Measurements from ENCODE around the gene SETD5. TPM values are rescaled to one million over a fixed set of nuclear protein-coding genes. Genes with fewer than 3 reads are reported as not detected.

The SETD5 gene
- total and polyA plus RNA-seq, 2 of the 8 experiments (the other 6 are each of a cell fraction or from before 2014, with no cell fraction given) = 108 to 234 TPM

DNA sequence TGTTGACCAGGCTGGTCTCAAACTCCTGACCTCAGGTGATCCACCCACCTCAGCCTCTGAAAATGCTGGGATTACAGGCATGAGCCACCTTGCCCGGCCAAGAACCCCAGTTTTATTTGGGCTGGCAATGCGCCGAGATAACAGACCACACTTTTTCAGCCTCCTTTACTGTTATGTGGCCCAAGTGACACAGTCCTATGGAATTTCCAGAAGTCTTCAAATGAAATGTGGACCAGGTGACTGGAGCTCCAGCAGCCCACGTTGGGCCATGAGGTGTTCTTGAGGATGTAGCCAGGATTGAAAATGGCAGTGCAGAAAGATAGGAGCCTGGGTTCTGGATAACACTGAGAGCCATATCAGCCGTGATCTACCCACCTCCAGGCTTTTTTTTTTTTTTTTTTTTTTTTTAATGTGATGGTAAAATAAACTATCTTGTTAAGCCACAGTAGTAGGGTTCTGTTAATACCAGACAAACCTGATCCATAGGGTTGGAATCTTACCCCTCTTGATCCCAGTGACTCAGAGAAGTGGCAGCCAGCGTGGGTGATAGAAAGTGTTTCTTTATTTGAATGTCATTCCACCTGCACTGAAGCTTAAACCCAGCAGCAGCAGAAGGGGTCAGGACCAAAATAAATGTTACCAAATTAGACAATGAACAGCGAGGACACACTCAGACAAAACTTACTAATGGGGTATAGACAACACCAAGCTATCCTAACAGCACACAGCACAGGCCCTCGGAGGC lies 100.6 kb downstream of the SETD5 start:
- Histone ChIP-seq H4K5ac (ENCODE audit: insufficient read length, low read depth, low read length) (no peak overlapping the region), H2BK5ac (ENCODE audit: low read depth, low read length) (no peak overlapping the region), H3K14ac (ENCODE audit: insufficient read length) (no peak overlapping the region), H3K79me1 (ENCODE audit: low read depth, low read length) (no peaks in the 10 kb centered on the region), H3K18ac (ENCODE audit: extremely low read depth, low read length) (no peak overlapping the region), H3K56ac (replicated peaks; ENCODE audit: insufficient read length, low read depth, low read length) (no peak overlapping the region), H4K20me1 (replicated peaks in 1 of 2; ENCODE audit: control insufficient read depth in 1 of 2, insufficient read depth in 2 of 2, low read length in 2 of 2) (peaks cover 0 to 2% of the 10 kb centered on the region in 2 experiments), H3K4me3 (ENCODE audit: extremely low read depth in 1 of 4, insufficient read depth in 2 of 4, low read depth in 3 of 4, low read length in 4 of 4) (no peak overlapping the region), H4K8ac (ENCODE audit: extremely low read depth, insufficient read depth, low read length) (no peak overlapping the region), H3K36me3 (ENCODE audit: control insufficient read depth in 2 of 4, insufficient read depth in 4 of 4, low read length in 3 of 4) (no peaks in the 10 kb centered on the region), H3K4me1 (replicated peaks in 1 of 4; ENCODE audit: control insufficient read depth in 3 of 4, insufficient read depth in 4 of 4, low read length in 3 of 4) (peaks cover 0 to 6% (median 3%) of the 10 kb centered on the region in 4 experiments; a peak in 4 of 7 replicates), H3K27me3 (replicated peaks in 1 of 4; ENCODE audit: control insufficient read depth in 3 of 4, extremely low read depth in 1 of 4, insufficient read depth in 3 of 4, low read length in 3 of 4) (peaks cover 0 to 21% (median 18%) of the 10 kb centered on the region in 4 experiments; a peak in 6 of 7 replicates), H3K23ac (ENCODE audit: insufficient read length) (no peak overlapping the region), H3K9me3 (ENCODE audit: insufficient read depth in 2 of 2, low read depth in 1 of 2, low read length in 1 of 2) (no peaks in the 10 kb centered on the region), H3K79me2 (ENCODE audit: control insufficient read depth in 1 of 2, insufficient read depth in 2 of 2, low read length in 2 of 2) (no peaks in the 10 kb centered on the region), H2BK15ac (ENCODE audit: low read length) (no peak overlapping the region), H2AFZ (ENCODE audit: low read length) (no peak overlapping the region), H3K23me2 (ENCODE audit: low read depth, low read length) (peaks cover 8% of the 10 kb centered on the region; the same call in 1 of the 2 replicates), H3K27ac (ENCODE audit: low read depth, low read length) (no peak overlapping the region), H3K4me2 (ENCODE audit: insufficient read depth in 1 of 2, low read depth in 2 of 2, low read length in 2 of 2) (no peak overlapping the region), H4K91ac (replicated peaks; ENCODE audit: insufficient read length, low read length) (no peak overlapping the region), H3K9ac (replicated peaks in 1 of 4; ENCODE audit: extremely low read depth in 1 of 4, low read depth in 3 of 4, low read length in 3 of 4) (no peak overlapping the region), H2BK20ac (ENCODE audit: low read length) (no peak overlapping the region), H2BK12ac (ENCODE audit: low read depth, low read length) (no peak overlapping the region), H2BK120ac (replicated peaks; ENCODE audit: low read depth, low read length) (no peak overlapping the region), H3K4ac (replicated peaks; ENCODE audit: insufficient read length, low read depth, low read length) (no peak overlapping the region), H2AK5ac (ENCODE audit: low read depth, low read length) (no peak overlapping the region)
- POLR2A ChIA-PET (ENCODE audit: partially characterized antibody) = interaction anchor here (1.1 to 1.9 kb wide), 4 partner anchors 10 to 151 kb away, joined by 3 to 5 read pairs (median 4); partner anchors contain the start of genes MTMR14, SETD5 and THUMPD3
- 88% methylated on average over 7 of the region's 8 CpGs; no CpG with 5 or more reads in 1 of the 2 experiments for WGBS, 2 experiments (ENCODE audit: extremely low coverage in 1 of 2, insufficient coverage in 1 of 2, insufficient read length in 1 of 2, insufficient replicate concordance in 2 of 2, low coverage in 1 of 2, low lambda C conversion rate in 2 of 2, missing lambda C conversion rate in 1 of 2)
- DNase-seq (ENCODE audit: low read depth in 1 of 2, low spot score in 2 of 2) = no peak
- CTCF ChIA-PET (ENCODE audit: partially characterized antibody) = interaction anchor here (0.6 to 0.9 kb wide), 3 partner anchors 10 to 772 kb away, joined by 3 to 6 read pairs (median 3); no protein-coding TSS in a partner anchor
- FAIRE-seq = no peak
- no peak for TF ChIP-seq TAF1 (IDR thresholded peaks at IDR 0.05; ENCODE audit: low read depth, low read length)
- TF ChIP-seq, protein P1, sequence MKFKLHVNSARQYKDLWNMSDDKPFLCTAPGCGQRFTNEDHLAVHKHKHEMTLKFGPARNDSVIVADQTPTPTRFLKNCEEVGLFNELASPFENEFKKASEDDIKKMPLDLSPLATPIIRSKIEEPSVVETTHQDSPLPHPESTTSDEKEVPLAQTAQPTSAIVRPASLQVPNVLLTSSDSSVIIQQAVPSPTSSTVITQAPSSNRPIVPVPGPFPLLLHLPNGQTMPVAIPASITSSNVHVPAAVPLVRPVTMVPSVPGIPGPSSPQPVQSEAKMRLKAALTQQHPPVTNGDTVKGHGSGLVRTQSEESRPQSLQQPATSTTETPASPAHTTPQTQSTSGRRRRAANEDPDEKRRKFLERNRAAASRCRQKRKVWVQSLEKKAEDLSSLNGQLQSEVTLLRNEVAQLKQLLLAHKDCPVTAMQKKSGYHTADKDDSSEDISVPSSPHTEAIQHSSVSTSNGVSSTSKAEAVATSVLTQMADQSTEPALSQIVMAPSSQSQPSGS (IDR thresholded peaks at IDR 0.05; ENCODE audit: low read length) = no peak
- TF ChIP-seq EP300 (IDR thresholded peaks at IDR 0.05; ENCODE audit: borderline replicate concordance in 1 of 2, low read depth in 2 of 2, low read length in 2 of 2) = no peak
- TF ChIP-seq, protein P2, sequence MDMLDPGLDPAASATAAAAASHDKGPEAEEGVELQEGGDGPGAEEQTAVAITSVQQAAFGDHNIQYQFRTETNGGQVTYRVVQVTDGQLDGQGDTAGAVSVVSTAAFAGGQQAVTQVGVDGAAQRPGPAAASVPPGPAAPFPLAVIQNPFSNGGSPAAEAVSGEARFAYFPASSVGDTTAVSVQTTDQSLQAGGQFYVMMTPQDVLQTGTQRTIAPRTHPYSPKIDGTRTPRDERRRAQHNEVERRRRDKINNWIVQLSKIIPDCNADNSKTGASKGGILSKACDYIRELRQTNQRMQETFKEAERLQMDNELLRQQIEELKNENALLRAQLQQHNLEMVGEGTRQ (IDR thresholded peaks at IDR 0.05; ENCODE audit: low read length) = no peak
- no peak for TF ChIP-seq RAD21 (IDR thresholded peaks at IDR 0.05 in 1 of 2, conservative IDR thresholded peaks at IDR 0.05 in 1 of 2; ENCODE audit: low read depth in 2 of 2, low read length in 2 of 2)
- no peak for TF ChIP-seq SP4 (IDR thresholded peaks at IDR 0.05; ENCODE audit: low read length)
- TF ChIP-seq TCF12 (IDR thresholded peaks at IDR 0.05; ENCODE audit: low read depth, low read length) = no peak
- TF ChIP-seq SP1 (IDR thresholded peaks at IDR 0.05; ENCODE audit: low read depth, low read length) = no peak
- TF ChIP-seq NANOG (IDR thresholded peaks at IDR 0.05; ENCODE audit: insufficient read depth, low read depth, low read length, poor library complexity, severe bottlenecking) = no peak

All from H1 (cell line).